GM12873 (cell line): ENCODE results near the gene ZIC5.

Experiments used
- CTCF ChIP-seq: IDR thresholded peaks from 2 replicates; pipeline ENCODE4 v1.5.1; 2012; ENCODE audit warnings: low read depth, mild to moderate bottlenecking, moderate library complexity, low read length, control low read depth; ENCODE audit not compliant: insufficient read depth; ENCODE audit errors: missing control alignments

ZIC5 gene

GRCh38 chr13:99985241-99985874, 13.8 kb upstream of the ZIC5 start:
- no peak for TF ChIP-seq CTCF

GRCh38 chr13:99984461-99985240, 13.1 kb upstream of the ZIC5 start:
- no peak for TF ChIP-seq CTCF

- TF ChIP-seq CTCF = no peak
Observed at GRCh38 chr13:99983499-99984401, 12.2 kb upstream of the ZIC5 start.

GRCh38 chr13:99982731-99983498, 11.3 kb upstream of the ZIC5 start:
- no peak for TF ChIP-seq CTCF

GRCh38 chr13:99982036-99982730, 10.6 kb upstream of the ZIC5 start:
- no peak for TF ChIP-seq CTCF

- TF ChIP-seq CTCF = no peak
Observed at GRCh38 chr13:99981735-99982035, 10.1 kb upstream of the ZIC5 start, which contains the start of gene ZIC2. ZIC2 (plus strand) TSS chr13:99981784; CDS start chr13:99982065, 281 bp downstream.
